ENCODE measurements around the gene TMEM125.

Gene TMEM125

DNA sequence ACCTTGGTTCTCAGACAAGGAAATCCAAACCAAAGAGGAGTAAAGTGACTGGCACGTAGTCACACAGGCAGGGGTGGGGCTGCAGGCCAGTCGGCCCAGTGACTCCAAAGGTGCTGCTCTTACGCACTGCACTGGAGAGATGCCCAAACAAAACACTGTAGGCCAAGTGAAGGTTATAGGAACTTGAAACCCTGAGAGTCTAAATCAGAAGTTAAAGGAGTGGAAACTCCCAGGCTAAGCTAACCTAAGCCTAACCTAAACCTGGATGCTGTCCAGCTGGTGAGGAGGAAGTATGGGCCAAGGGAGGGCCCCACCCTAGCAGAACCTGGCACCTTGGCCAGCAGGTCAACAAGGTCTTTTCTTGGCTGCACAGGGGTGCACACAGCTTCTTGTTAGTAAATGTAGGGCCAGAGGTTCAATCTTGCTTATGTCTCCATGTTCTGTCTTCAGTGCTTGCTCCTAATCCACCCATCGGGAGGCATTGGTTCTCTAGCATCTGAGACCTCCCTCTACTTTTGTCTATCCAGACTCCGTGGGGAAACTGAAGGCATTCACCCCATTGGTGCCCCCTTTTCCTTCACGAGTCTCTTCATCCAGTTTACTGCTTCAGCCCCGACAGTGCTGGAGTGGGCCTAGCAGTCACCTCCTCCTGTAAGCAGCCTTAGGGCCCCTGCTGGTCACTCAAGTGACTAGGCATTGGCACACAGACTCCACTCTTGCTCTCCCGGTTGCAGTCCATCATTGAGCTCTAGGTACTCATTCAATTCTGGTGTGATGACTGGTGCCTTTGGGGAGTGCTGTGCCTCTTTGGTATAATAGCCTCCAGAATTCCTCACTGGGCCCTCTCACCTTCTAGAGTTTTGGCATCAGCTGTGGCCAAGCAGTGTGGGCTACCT is 12.9 kb upstream of the TMEM125 start:
- Mint-ChIP-seq H3K4me3 (no peak overlapping the region), H3K27me3 (peaks cover 9% of the 10 kb centered on the region), H3K4me1 (peaks cover 2% of the 10 kb centered on the region), H3K27ac (no peak overlapping the region), H3K36me3 (peaks cover 2% of the 10 kb centered on the region), H3K9me3 (no peaks in the 10 kb centered on the region)
- DNase-seq (ENCODE audit: low spot score in 2 of 2) (no peak), ATAC-seq (ENCODE audit: low read depth) (no peak)

- no peak overlapping the region for H3K4me3 Mint-ChIP-seq
- peaks cover 7% of the 10 kb centered on the region for H3K27me3 Mint-ChIP-seq
- no peak for ATAC-seq (ENCODE audit: low read depth)
Measured at GRCh38 chr1:43258370-43258769, 11.4 kb upstream of the TMEM125 start.

DNA sequence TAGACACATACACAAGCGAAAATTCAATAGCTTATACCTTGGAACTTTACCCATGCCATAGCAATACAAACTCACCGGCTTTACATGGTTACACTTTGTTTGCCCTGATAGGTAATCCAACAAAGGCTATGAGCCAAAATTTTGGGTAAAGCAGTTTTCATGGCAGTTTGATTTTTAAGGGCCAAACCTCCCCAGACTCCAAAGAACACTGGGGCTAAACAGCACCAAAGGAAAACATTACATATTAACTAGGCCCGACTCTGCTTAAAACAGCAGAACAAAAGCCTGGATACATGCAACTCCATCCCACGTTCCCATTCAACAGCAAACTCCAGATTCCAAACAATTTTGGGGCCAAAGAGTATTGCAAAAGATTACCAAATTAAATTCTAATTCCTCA is 4.4 kb upstream of the TMEM125 start:
- peaks cover 7% of the 10 kb centered on the region for H3K36me3 Mint-ChIP-seq
- no peak overlapping the region for H3K27ac Mint-ChIP-seq
- ATAC-seq (ENCODE audit: low read depth), result no peak
- DNase-seq (ENCODE audit: low spot score in 2 of 2), result no peak
- H3K4me1 Mint-ChIP-seq, result peaks cover 6% of the 10 kb centered on the region
- H3K4me3 Mint-ChIP-seq, result no peak overlapping the region
- H3K27me3 Mint-ChIP-seq, result peaks cover 12% of the 10 kb centered on the region
- H3K9me3 Mint-ChIP-seq, result peaks cover 8% of the 10 kb centered on the region

More at GRCh38 chr1:43258370-43258769, 11.4 kb upstream of the TMEM125 start:
- DNase-seq (ENCODE audit: low spot score in 2 of 2), result no peak
- Mint-ChIP-seq H3K9me3 (peaks cover 4% of the 10 kb centered on the region), H3K27ac (no peak overlapping the region), H3K36me3 (peaks cover 4% of the 10 kb centered on the region), H3K4me1 (peaks cover 2% of the 10 kb centered on the region)

GRCh38 chr1:43266881-43267280 is 2.9 kb upstream of the TMEM125 start:
- H3K4me1 Mint-ChIP-seq, result peaks cover 10% of the 10 kb centered on the region
- peaks cover 5% of the 10 kb centered on the region for H3K36me3 Mint-ChIP-seq
- H3K9me3 Mint-ChIP-seq, result peaks cover 8% of the 10 kb centered on the region
- DNase-seq (ENCODE audit: low spot score in 2 of 2) (no peak), ATAC-seq (ENCODE audit: low read depth) (no peak)
- peaks cover 17% of the 10 kb centered on the region for H3K27me3 Mint-ChIP-seq
- no peak overlapping the region for H3K4me3 Mint-ChIP-seq
- H3K27ac Mint-ChIP-seq, result no peak overlapping the region

- DNase-seq (ENCODE audit: low spot score in 2 of 2) (no peak), ATAC-seq (ENCODE audit: low read depth) (no peak)
- Mint-ChIP-seq H3K27ac (no peak overlapping the region), H3K4me1 (peaks cover 10% of the 10 kb centered on the region), H3K4me3 (no peak overlapping the region), H3K9me3 (peaks cover 8% of the 10 kb centered on the region), H3K27me3 (peaks cover 18% of the 10 kb centered on the region), H3K36me3 (peaks cover 5% of the 10 kb centered on the region)
Measured at GRCh38 chr1:43267291-43267805, 2.4 kb upstream of the TMEM125 start.

DNA sequence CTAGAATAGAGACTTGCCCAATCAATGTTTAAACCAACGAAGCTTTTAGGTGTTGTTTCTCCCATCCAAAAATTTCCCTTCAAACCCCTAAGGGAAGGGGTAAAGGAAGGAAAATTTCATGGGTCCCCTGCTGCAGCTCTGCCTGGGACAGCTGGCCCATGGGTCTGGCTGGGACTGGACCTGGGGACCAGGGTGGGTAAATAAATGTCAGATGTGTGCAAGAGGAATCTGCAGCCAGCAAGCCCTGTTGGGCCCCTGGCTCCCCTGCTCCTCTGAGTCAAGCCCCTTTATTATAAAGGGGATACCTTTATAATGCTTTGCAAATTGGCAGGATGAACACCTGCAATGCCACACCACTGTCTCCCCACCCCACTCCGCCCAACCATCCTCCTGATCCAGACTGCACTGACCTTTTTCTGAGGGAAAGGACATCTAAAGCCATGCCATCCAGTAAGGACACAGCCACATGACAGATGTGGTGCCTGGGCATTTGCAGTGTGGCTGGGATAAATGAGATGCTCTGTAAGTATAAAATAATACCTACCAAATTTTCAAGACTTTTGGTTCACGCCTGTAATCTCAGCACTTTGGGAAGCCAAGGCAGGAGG is 1.9 kb upstream of the TMEM125 start:
- H3K9me3 Mint-ChIP-seq, result peaks cover 4% of the 10 kb centered on the region
- peaks cover 16% of the 10 kb centered on the region for H3K27me3 Mint-ChIP-seq
- DNase-seq (ENCODE audit: low spot score in 2 of 2) (no peak), ATAC-seq (ENCODE audit: low read depth) (no peak)
- peaks cover 3% of the 10 kb centered on the region for H3K36me3 Mint-ChIP-seq
- H3K4me3 Mint-ChIP-seq, result no peak overlapping the region
- no peak overlapping the region for H3K27ac Mint-ChIP-seq
- H3K4me1 Mint-ChIP-seq, result peaks cover 10% of the 10 kb centered on the region

DNA sequence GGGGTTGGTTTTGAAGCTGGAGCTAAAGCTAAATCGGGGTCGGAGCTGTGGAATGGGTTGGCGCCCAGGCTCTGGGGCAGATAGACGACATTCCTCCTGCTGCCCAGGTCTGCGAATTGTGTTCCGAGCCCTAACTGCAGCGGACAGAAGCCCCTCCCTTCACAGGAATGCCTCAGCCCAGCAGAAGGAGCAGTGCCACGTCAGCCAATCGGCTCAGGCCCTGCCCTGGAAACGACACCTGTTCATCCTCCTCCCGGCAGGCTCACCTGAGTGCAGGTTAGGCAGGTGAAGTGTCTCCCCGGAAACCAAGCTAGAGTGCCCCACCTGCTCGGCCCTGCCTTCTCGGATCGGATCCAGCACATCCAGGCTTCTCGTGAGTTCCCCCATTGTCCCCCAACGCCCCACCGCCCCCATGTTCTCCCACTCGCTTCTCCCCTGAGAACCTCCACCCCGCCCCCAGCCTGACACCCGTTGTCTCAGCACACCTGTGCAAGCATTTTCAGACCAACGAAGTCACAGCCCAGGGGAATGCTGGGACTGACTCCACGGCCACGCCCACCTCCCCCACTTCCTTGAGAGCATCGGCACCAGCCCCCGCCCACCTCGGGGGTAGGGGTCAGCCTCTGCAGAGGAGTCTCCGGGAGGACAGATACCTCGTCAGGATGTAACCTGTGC is 775 bp downstream of the TMEM125 start:
- peaks cover 14% of the 10 kb centered on the region for H3K4me1 Mint-ChIP-seq
- H3K9me3 Mint-ChIP-seq, result no peaks in the 10 kb centered on the region
- ATAC-seq (ENCODE audit: low read depth) (peak; percentile 32), DNase-seq (ENCODE audit: low spot score in 2 of 2) (no peak)
- peak overlapping the region; percentile 61 for H3K4me3 Mint-ChIP-seq
- no peak overlapping the region for H3K27ac Mint-ChIP-seq
- H3K36me3 Mint-ChIP-seq, result no peaks in the 10 kb centered on the region
- peaks cover 16% of the 10 kb centered on the region for H3K27me3 Mint-ChIP-seq

DNA sequence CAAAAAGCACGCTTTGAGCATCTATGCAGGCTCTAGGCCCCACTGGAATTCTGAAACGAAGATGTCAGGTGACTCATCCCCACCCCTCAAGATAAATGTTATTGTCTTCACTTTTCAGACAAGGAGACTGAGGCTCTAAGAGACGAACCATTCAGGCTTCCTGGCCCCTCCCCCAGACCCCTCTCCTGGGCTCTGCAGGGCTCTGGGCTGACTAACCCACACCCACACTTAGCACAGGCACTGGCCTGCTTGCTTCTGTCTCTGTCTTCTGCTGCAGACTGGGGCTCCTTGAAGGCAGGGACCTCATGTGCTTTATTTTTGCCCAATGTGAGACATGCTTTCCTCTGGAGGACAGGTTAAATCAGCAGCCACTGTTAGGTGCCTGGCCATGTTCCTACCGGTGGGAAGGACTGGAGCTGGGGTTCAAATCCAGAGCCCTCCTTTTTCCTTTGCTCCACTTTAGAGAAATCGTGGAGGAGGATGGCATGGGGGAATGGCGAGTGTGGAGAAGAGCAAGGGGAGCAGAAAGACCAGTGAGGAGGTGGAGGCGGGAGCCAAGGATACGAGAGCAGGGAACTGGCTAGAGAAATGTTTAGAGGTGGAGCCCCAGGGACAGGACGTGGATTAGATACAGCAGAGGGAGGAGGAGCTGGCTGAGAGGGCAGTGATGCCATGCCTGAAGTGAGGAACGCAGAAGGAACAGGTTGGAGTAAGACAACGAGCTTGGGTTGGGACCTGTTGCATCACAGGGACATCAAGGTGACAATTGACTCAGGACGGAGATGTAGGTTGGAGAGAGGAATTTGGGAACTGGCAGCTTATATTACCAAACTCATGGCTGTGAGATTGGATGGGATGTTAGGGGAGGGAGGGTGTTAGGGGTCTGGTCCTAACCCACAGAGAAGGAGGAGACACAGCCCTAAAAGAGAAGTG is 1.7 kb downstream of the TMEM125 start:
- ATAC-seq (ENCODE audit: low read depth) (no peak), DNase-seq (ENCODE audit: low spot score in 2 of 2) (no peak)
- Mint-ChIP-seq H3K4me3 (peak overlapping the region; percentile 61), H3K27me3 (peaks cover 16% of the 10 kb centered on the region), H3K4me1 (peaks cover 14% of the 10 kb centered on the region), H3K27ac (no peak overlapping the region), H3K9me3 (no peaks in the 10 kb centered on the region), H3K36me3 (no peaks in the 10 kb centered on the region)

DNA sequence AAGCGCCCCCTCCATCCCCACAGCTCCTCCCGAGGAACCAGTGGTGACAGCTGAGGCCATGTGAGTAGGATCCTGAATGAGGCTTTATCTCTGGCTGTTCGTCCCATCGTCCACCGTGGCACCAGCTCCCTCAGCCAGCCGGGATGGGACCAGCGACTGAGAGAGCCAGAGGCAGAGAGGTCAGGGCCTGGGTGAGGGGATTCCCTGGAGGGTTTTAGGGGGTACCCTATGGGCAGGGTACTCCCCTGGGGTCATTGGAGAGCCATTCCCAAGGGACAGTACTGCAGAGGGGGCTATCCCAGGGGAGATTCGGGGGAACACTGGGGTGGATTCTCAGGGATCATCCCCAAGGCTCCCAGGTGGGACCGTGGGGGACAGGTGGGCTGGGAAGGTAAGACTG is 2.4 kb downstream of the TMEM125 start:
- DNase-seq (ENCODE audit: low spot score in 2 of 2) (no peak), ATAC-seq (ENCODE audit: low read depth) (no peak)
- Mint-ChIP-seq H3K36me3 (no peaks in the 10 kb centered on the region), H3K4me1 (peaks cover 14% of the 10 kb centered on the region), H3K27ac (no peak overlapping the region), H3K27me3 (peaks cover 17% of the 10 kb centered on the region), H3K9me3 (no peaks in the 10 kb centered on the region), H3K4me3 (no peak overlapping the region)

DNA sequence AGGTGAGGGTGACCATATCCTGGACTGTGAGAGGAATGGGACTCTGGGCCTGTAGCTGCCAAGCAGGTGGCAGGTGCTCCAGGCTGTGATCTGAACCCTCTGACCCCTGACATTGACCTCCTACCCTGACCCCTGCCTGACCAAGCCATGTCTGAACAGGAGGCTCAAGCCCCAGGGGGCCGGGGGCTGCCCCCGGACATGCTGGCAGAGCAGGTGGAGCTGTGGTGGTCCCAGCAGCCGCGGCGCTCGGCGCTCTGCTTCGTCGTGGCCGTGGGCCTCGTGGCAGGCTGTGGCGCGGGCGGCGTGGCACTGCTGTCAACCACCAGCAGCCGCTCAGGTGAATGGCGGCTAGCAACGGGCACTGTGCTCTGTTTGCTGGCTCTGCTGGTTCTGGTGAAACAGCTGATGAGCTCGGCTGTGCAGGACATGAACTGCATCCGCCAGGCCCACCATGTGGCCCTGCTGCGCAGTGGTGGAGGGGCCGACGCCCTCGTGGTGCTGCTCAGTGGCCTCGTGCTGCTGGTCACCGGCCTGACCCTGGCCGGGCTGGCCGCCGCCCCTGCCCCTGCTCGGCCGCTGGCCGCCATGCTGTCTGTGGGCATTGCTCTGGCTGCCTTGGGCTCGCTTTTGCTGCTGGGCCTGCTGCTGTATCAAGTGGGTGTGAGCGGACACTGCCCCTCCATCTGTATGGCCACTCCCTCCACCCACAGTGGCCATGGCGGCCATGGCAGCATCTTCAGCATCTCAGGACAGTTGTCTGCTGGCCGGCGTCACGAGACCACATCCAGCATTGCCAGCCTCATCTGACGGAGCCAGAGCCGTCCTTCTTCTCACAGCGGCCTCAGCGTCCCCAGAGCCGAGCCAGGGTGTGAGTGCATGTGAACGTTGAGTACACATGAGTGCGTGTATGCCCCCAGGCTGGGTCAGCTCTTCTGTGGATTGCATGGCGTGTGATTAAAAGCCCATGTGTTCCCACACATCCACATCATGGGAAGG is 3.1 kb downstream of the TMEM125 start:
- no peaks in the 10 kb centered on the region for H3K9me3 Mint-ChIP-seq
- H3K27me3 Mint-ChIP-seq, result peaks cover 17% of the 10 kb centered on the region
- no peak for DNase-seq (ENCODE audit: low spot score in 2 of 2)
- H3K4me1 Mint-ChIP-seq, result peaks cover 14% of the 10 kb centered on the region
- H3K36me3 Mint-ChIP-seq, result no peaks in the 10 kb centered on the region
- no peak overlapping the region for H3K27ac Mint-ChIP-seq
- H3K4me3 Mint-ChIP-seq, result no peak overlapping the region
- no peak for ATAC-seq (ENCODE audit: low read depth)

DNA sequence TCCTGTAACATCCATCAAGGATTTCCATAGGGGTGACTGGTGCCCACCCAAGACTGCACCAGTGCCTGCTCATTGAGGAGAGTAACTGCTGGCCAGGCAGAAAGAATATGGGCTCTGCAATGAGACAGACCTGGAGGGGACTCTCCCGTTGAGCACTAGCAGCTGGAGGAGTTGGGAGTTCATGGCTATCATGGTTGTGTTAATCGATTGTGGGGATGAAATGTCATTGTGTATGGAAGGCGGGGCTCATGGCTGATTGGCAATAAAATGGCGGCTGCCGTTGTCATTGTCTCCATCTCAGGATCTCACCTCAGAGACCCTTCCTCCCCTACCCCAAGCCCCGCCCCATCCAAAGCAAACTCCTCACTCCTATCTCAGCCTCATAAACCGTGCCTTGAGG is 3.9 kb downstream of the TMEM125 start:
- Mint-ChIP-seq H3K27ac (no peak overlapping the region), H3K9me3 (no peaks in the 10 kb centered on the region), H3K27me3 (peaks cover 17% of the 10 kb centered on the region), H3K4me1 (peaks cover 14% of the 10 kb centered on the region), H3K4me3 (no peak overlapping the region), H3K36me3 (no peaks in the 10 kb centered on the region)
- no peak for ATAC-seq (ENCODE audit: low read depth)
- DNase-seq (ENCODE audit: low spot score in 2 of 2), result no peak

- Mint-ChIP-seq H3K27me3 (peaks cover 17% of the 10 kb centered on the region), H3K4me3 (peak overlapping the region; percentile 14), H3K27ac (no peak overlapping the region), H3K36me3 (no peaks in the 10 kb centered on the region), H3K9me3 (no peaks in the 10 kb centered on the region), H3K4me1 (peaks cover 14% of the 10 kb centered on the region)
- DNase-seq (ENCODE audit: low spot score in 2 of 2), result no peak
- ATAC-seq (ENCODE audit: low read depth), result peak; percentile 42
Measured at GRCh38 chr1:43274125-43274803, 4.5 kb downstream of the TMEM125 start.
